HG02759 (cell line): ENCODE results near the gene ZFAND3.

Experiments used
- ATAC-seq: cut with Tn5 transposase; IDR thresholded peaks from one replicate; pipeline ENCODE4 v1.9.1; 2021; ENCODE audit warnings: mild to moderate bottlenecking, moderate library complexity; ENCODE audit not compliant: unreplicated experiment

The ZFAND3 gene

DNA sequence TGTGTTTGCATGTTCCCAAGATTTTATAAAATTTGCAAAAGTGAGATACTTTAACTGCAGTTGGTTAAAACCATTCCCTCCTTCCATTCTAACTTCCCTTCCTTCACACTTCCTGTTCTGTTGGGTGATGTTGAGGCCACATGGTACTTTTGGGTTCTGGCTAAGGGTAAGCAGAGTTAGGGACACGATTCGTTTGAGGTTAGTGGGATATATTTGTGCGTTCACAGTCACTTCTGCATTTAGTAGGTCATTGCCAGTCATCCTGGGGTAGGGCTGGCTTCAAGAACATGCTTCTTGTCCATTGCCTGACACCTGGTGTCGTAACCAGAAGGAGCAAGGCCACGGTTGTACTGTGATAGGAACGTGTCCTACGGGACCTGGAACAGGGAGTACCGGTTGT, 340.1 kb downstream of the ZFAND3 start:
- ATAC-seq, result no peak

DNA sequence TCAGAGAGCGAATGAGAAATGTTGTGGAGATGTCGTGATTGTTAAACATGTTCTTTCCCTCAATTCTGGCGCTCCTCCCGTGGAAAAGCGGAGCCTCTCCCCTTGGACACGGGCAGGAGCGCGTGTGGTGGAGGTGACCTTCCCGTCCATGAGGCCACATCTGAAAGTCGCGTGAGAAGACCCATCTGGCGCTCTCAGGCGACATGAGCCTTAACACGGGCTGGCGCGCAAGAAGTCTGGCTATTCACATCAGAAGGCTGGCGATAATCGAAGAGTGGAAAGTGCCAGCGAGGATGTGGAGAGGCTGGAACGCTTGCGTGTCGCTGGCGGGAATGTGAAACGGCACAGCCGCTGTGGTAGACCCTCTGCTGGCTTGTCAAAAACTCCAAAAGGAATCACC, 341.3 kb downstream of the ZFAND3 start:
- no peak for ATAC-seq

DNA sequence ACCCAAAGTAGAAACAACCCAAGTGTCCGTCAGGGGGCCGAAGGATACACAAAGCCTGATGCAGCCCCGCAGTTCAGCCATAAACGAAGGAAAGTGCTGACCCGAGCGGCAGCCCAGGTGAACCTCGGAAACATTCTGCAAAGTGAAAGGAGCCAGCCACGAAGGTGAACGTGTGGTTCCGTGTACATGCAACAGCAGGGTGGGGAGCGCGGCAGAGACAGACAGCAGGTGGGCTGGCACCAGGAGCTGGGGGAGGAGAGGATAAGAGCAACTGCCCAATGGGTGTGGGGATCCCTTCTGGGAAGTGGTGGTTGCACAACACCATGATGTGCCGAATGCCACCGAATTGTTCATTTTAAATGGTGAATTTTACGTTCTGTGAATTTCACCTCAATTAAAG, 341.8 kb downstream of the ZFAND3 start:
- ATAC-seq, result no peak

DNA sequence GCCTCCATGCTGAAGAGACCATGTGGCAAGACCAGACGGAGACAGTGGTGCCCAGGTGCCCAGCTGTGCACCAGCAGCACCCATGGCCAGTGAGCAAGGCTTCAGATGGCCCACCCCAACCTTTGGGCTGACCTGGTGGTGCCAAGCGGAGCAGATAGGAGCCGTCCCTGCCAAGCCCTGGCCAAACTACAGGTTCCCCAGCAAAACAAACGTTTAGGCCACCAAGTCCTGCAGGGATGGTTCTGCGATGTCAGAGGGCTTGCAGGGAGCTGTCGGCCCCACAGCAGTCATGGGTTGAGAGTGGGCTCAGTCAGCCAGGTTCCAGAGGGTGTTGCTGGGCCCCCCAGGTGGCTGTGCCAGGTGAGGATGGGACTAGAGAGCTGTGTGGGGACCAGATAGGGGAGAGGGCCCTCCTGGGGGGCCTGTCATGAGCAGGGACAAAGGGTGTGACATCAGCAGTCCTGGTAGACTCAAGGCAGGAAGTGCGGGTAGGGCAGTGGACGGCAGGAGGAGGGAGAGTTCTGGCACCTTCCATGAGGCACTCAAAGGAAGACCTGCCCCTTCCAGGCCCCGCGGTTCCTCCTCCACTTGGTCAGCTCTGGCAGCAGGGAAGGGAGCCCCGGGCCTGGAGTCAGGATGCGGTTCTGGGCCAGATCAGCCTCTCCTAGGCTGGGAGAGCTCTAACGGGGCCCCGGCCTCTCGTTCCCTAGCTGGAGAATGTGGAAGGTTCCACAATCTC, 342.4 kb downstream of the ZFAND3 start:
- no peak for ATAC-seq

DNA sequence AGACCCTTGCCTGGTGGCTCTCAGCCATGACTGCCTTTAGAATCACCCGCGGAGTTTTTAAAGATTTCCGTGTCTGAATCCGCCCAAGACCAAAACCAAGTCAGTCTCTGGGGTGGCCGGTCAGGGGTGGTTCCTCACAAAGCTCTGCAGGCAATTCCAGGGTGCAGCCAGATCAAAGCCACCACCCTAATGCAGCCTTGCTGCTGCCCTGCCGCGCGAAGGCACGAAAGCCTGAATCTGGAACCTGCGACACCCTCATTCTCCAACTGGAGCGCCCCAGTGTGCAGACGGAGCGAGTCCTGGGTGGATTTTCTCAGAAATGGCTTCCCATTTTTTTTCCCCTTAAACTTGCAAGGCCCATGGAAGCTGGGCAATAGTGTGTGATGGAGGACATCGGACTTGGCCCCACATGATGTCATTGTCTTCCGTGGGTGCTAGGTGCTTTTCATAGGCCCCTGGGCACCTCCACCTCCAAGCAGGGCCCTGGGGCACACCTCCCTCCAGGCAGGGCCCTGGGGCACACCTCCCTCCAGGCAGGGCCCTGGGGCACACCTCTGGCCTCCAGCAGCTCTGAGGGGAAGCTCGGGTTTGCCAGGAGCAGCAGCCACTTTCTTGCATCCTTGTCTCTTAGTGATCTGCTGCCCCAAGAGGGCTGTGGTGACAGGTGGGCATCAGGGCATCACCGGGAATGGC, 343.1 kb downstream of the ZFAND3 start:
- no peak for ATAC-seq

DNA sequence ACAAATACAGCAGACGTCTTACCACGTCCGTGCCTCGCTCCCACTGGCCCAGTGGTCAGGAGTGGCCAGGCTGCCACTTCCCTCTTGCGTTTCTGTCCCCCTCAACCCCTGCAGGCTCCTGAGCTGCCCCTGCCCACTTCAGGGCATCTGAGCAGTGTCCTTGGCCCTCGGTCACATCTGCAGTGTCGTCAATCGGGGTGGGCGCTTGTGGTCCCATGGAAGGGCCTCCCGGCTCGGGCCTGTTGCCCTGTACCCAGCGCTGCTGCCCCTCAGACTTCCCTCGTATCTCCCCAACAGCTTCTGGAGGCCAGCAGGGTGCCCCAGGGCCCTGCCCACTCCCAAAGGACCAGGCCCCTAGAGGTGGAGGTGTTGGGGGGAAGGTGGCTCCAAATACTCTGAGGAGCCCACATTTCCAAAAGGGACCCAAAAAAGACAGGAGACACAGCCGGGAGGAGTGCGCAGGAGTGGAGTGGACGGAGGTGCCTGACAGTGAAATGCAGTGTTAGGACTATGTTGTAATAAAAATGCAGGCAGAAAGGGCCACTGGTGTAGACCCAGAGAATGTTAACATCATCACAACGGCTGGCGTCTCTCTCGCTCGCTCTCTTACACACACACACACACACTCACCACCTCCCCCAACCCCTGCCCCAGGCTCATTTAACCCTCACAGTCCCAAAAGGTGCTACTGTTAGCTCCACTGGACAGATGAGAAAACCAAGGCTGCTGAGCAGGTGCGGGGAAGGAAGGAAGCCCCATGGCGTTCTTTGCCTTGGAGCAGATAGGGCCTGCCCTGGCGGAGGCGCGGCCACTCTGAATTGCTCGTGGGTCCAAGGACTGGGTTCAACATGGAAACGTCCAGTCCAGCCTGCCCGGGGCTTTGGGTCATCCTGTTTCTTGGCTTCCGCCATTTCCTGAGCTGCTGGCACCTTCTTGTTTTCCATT, 343.9 kb downstream of the ZFAND3 start:
- ATAC-seq, result no peak

DNA sequence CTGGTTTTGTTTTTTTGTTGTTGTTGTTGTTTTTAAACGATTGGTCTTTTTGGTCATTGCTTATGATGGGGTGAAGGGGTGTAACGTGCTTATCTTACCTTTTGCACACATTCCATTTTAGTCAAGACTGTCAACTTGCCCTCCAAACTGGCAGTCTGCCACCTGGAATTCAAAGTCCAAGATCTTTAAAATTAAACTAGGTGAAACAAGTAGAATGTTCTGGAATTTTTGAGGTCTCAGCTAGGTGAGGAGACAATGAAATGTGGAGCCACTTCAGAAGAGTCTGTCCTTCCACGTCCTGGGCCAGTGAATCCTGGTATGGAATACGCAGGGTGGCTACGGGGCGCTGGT, 344.6 kb downstream of the ZFAND3 start:
- no peak for ATAC-seq

DNA sequence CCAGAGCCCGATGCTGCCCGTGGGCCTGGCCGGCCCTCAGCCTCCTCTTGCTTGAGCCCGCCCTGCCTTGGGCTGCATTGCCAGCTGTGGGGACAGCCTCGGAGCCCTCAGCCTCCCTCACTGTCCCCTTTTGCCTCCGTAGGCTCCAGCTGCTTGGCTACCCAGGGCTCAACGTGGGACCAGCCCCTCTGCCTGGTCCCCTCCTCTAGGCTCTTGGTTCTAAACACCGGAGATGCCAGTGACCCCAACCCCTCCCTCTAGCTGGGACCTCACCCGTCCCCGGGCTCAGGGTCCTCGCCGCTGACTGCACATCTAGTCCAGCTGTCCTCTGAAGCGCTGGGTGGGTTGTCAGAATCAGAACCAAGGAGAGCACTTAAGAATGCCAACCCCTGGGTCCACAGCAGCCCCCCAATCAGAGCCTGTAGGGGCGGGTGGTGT, 345.2 kb downstream of the ZFAND3 start:
- ATAC-seq, result no peak

DNA sequence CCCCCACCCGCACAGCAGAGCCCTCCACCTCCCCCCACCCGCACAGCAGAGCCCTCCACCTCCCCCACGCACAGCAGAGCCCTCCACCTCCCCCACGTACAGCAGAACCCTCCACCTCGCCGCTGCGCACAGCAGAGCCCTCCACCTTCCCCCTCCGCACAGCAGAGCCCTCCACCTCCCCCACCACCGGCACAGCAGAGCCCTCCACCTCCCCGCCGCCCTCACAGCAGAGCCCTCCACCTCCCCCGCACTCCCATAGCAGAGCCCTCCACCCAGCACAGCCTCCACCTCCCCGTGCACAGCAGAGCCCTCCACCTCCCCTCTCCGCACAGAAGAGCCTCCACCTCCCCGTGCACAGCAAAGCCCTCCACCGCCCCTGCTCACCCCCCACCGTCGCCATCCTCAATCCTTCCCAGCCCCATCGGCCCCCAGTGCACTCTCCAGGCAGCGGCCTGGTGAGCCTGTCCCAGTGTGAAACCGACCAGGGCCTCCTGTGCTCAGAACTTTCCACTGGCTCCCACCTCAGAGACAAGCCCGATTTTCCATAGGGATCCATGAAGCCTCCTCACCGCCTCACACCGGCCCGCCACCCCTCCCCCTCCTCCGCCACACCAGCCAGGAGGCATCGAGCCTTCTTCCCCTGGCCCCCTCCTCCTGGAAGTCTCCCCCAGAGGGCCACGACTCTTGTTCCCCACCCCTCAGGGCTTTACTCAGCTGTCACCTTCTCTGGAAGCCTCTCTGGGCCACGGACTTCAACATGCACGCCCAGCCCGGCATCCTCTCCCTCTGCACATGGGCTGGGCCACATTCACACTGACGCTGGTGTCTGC, 347.1 kb downstream of the ZFAND3 start:
- no peak for ATAC-seq

DNA sequence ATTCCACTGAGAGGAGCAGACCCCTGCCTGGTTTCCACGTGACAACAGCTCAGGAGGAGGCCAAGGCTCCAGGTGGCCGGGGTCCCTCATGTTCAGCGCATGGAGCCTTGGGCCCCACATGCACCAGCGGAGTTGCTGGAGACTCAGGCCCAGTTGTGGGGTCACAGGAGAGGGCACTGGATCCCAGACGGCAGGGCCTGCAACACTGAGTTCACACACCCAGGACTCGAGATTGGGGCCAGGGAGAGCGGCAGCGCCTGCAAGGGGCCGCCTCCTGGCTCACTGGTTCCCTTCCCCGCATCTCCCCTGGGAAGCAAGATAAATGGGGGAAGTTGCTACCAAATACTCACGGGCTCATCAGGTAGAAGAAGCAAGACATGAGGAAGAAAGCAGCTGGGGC, 348.1 kb downstream of the ZFAND3 start:
- no peak for ATAC-seq

DNA sequence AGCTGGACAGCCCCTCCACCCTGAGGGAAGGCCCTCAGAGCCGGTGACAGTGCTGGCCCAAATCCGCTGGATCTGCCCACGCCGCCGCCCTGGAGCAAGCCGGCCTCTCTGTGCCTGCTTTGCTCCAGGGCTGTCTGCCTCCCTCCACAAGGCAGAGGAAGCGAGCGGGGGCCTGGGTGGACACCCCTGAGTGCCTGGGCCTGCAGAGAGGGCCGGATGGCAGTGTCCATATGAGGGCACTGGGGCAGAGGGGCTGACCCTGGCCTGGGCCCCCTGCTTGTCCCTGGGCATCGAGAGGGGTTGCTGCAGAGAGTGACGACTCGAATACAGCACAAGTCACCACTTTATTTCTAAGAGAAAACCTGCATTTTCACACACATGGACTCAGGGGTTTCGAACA, 348.6 kb downstream of the ZFAND3 start:
- ATAC-seq, result no peak

DNA sequence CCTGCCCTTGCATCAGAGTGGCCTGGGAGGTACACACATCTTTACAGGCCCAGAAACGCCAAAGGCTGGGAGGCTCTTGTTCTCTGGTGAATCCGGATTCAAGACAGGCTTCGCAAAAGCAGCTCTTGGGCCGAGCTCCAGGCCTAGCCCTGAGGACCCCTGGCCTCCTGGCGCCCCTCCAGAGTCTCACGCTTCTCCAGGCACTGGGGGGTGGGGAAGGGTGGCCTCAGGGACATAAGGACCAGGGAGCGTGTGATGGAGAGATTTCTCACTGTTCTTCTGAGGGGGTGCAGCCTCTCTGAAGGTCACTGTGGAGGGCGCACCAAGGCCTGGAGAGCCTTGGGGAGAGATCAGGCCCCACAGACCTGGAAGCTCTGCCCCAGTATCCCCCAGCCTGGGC, 349.2 kb downstream of the ZFAND3 start:
- no peak for ATAC-seq

DNA sequence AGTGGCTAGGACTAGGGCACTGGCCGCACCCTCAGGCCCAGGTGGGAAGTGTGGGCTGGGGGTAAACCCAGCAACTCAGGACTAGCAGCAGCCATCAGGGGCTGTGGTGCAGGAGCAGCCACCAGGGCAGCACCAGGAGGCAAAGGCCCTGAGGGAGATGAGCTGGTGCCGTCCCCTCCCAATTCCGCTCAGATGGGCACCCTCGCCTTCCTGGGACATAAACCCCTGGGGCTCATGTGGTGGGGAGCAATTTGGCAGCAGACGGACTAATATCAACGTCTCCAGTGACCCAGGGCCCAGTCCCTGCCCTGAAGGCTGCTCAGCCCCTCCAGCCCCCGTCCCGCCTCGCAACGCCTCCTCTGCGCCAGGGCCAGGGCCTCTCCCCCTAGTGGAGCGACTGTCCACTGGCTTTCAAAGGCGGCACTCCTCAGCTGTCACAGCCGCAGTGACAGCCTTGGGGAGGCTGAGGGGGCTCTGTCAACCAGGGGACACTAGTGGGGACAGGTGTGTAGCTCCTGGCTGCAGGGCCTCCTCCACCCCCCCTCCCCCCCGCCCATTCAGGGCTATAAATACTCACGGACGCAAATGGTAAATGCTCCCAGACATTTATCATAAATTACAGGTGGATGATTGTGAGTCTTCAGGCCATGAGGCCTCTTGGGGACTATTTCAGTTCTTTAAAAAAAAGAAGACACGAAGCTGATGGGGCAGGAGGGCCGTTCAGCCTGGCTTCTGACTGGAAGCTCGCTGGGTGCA, 349.9 kb downstream of the ZFAND3 start:
- ATAC-seq, result no peak

DNA sequence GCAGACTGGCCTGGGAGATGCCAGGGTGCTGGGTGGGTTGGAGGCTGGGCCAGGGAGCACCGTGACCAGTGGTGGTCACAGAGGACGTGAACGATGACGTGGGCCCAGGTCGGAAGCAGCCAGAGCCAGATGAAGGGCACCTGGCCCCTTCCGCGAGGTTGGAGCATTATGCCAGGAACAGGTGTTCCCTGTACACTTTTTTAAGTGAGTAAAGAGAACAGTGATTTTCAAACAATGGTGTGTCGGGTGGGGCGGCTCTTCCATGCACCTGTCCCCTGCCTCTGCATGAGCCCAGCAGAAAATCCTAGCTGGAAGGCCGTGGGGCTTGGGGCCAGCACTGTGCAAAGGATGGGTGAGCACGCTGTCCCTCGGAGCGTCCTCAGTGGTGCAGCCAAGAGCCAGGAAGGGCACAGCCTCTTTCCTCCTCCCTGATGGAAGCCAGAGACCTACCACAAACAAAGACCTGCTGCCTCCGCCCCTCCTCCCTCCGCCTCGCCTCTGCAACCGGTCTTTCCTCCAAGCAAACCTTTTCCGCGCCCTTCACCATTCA, 350.5 kb downstream of the ZFAND3 start:
- ATAC-seq, result no peak

DNA sequence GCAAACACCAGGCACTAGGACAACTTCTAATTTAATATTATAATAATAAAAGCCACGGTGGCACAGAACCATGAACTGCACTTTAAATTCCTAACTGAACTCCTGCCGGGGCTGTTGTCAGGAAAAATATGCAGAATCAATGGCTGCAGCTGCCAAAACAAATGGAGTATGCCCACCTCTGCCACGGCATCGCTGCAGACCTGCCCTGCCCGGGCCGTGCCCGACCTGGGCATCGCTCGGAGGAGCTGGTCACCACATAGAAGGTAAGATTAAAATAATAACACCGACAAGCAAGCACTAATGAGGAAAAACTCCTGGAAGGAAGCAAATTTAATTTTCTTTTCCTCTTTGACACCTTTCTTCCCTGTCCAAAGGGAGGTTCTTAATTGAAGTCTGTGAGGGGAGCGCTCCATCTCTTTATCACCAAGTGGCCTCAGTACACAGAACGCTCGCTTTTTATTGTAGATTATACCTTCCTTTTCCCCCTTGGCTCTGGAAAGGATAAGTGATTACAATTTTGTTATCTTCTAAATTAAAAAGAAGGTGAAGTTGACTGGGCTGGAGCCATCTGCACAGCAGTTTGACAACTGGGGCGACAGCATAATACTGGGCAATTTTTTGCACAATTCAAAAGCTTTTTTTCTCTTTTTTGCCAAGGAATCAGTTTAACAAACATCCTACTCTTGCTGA, 351.3 kb downstream of the ZFAND3 start:
- no peak for ATAC-seq

DNA sequence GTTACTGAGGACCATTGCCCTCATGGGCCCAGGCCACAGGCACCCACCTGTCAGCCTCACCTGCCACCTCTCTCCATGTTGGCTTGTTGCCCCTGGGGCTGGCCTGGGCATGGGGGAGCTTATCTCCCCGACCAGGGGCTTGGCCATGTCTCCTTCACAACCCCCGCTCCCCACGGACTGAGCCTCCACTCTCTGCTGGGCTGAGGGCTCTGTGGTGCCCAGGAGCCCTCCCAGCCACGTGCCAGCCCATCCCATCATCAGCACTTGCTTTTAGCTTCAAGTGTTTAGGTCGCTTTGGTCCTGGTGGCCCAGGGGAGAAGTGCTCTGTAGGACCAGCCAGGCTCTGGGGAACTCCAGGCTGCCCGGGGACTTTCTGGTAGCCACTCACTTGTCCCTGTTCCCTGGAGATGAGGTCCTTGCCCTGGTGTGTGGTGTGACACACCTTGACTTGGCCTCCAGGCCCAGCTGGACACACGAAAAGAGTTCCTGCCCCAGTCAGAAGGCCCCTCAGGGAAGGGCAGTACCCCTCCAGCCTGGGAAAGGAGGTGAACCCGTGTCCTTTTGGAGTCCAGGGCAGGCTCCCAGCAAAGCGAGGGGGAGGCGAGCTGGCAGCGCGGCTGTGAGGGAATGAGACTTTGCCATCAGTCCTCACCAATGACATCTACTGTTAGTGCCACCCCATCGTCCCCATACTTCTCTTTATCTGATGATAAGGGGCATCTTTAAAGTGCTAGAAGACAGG, 352.6 kb downstream of the ZFAND3 start:
- no peak for ATAC-seq

DNA sequence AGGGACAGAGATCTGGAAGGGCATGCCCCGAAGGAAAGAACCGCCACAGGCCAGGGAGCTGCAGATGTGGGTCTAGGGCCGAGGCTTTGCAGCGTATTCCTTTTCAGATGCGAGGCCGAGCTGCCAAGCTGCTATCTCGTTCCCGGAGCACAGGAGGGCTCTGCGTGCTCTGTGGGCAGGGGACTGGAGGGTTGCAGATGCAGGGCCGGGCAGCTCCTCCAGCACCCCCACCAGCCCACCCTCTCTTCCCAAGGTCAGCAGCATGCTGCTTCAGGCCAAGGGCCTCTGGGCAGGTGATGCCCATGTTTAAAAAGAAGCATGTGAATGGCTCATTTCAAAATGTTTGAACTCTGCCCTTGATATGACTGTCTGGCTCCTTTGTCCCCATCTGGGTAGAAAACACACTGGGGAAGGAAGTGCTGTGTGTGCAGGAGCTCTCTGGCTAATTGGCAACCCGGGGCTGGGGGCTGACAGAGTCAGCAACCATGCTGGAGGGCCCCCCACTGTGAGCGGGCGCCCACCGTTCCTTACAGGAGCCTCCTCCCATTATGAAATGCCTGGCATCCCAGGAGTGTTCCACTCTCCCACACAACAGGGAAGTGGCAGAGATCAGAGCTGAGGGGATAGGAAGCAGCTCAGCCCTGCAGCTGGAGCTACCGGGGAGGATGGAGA, 353.3 kb downstream of the ZFAND3 start:
- no peak for ATAC-seq

DNA sequence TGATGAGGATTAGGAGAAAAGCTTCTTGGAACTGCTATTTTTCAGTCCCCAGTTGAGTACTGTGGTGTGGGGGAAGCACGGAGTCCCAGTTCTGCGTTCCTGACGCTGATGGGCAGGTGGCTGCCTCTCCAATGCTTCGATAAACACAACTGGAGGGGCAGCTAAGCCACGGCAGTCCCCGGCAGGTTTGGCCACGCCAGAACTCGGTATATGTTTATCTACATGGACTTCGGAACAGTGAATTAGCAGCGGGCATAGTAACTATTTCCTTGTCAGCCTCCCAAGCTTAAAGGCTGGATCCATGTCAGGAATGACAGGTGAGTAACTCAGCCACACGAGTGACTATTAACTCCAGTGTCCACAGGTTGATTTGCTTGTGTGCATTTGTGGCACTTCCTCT, 354.4 kb downstream of the ZFAND3 start:
- ATAC-seq, result no peak
